Suprapubic skin (tissue), 4 donors: ENCODE data around the gene PIGR. TPM values are rescaled to one million over a fixed set of nuclear protein-coding genes. Genes with fewer than 3 reads are reported as not detected.

ENCODE experiments used
- DNase-seq, 2 donors: peaks; one replicate each; pipeline ENCODE4 v3.0.0-alpha.2; 2019; ENCODE audit warnings: low spot score in 2 of 2
- H3K27ac ChIP-seq: fragments of 200-600 bp; sonication (generic); one replicate; pipeline ENCODE4 v1.5.1; 2019
- H3K27me3 ChIP-seq: fragments of 200-600 bp; sonication (generic); one replicate; pipeline ENCODE4 v1.5.1; 2019
- H3K36me3 ChIP-seq: fragments of 200-600 bp; sonication (generic); one replicate; pipeline ENCODE4 v1.5.1; 2019
- H3K4me1 ChIP-seq: fragments of 200-600 bp; sonication (generic); one replicate; pipeline ENCODE4 v1.5.1; 2019
- H3K4me3 ChIP-seq: fragments of 200-600 bp; sonication (generic); one replicate; pipeline ENCODE4 v1.5.1; 2019; ENCODE audit warnings: mild to moderate bottlenecking
- H3K9me3 ChIP-seq: fragments of 200-600 bp; sonication (generic); one replicate; pipeline ENCODE4 v1.5.1; 2019
- CTCF ChIP-seq, 2 donors: fragments of 200-600 bp in 1 of 2; fragments of 450-650 bp in 1 of 2; sonication (generic) in 1 of 2; IDR thresholded peaks; one replicate each; pipeline ENCODE4 v1.5.1; 2016 to 2019; ENCODE audit warnings: antibody characterized with exemption in 2 of 2, mild to moderate bottlenecking in 1 of 2, moderate library complexity in 1 of 2
- EP300 ChIP-seq: sonication (generic); formaldehyde crosslinking; IDR thresholded peaks from one replicate; pipeline ENCODE4 v1.6.1; 2017; ENCODE audit warnings: antibody characterized with exemption
- POLR2A ChIP-seq, 2 donors: fragments of 450-650 bp; IDR thresholded peaks; one replicate each; pipeline ENCODE4 v1.6.1; 2017; ENCODE audit warnings: antibody characterized with exemption in 2 of 2, mild to moderate bottlenecking in 2 of 2, moderate library complexity in 2 of 2
- POLR2AphosphoS5 ChIP-seq, 3 donors: sonication (generic); formaldehyde crosslinking; IDR thresholded peaks; one replicate each; pipeline ENCODE4 v1.6.1; 2017; ENCODE audit warnings: antibody characterized with exemption in 3 of 3
- WGBS: methylation state at CpG from one replicate; pipeline ENCODE4 v1.1.5; 2018; 5-methylcytosine and 5-hydroxymethylcytosine counted together
- total RNA-seq, 4 donors: library from RNA; depleted of rRNA; stranded (reverse); fragments of >200 nt; gene quantifications; one replicate each; pipeline ENCODE4 v1.1.0, GENCODE V29; 2016

The PIGR gene
- total RNA-seq, 4 donors from 2014 or later, result 0.49 to 6.4 (median 2.3) TPM

GRCh38 chr1:206967096-206967849 is 21.0 kb upstream of the PIGR start:
- 82% methylated on average over 8 of the region's 8 CpGs for WGBS
- no peak overlapping the region for H3K4me3 ChIP-seq
- no peaks in the 10 kb centered on the region for H3K9me3 ChIP-seq
- H3K27me3 ChIP-seq, result peaks cover 5% of the 10 kb centered on the region
- H3K36me3 ChIP-seq, result no peaks in the 10 kb centered on the region
- no peak overlapping the region for H3K27ac ChIP-seq
- H3K4me1 ChIP-seq, result peaks cover 5% of the 10 kb centered on the region
- TF ChIP-seq POLR2A (IDR thresholded peaks at IDR 0.05), result no peak
- TF ChIP-seq EP300, result no peak
- TF ChIP-seq CTCF (IDR thresholded peaks at IDR 0.05), result no peak
- no peak for TF ChIP-seq POLR2AphosphoS5 (IDR thresholded peaks at IDR 0.05)
- no peak for DNase-seq

GRCh38 chr1:206965781-206966180 is 19.5 kb upstream of the PIGR start:
- peaks cover 5% of the 10 kb centered on the region for H3K27me3 ChIP-seq
- no peak for DNase-seq
- no peaks in the 10 kb centered on the region for H3K36me3 ChIP-seq
- no peak overlapping the region for H3K27ac ChIP-seq
- WGBS, result 83% methylated on average over 2 of the region's 2 CpGs
- H3K4me3 ChIP-seq, result no peak overlapping the region
- TF ChIP-seq CTCF (IDR thresholded peaks at IDR 0.05) (no peak), POLR2AphosphoS5 (IDR thresholded peaks at IDR 0.05) (no peak), EP300 (no peak), POLR2A (IDR thresholded peaks at IDR 0.05) (no peak)
- H3K4me1 ChIP-seq, result peaks cover 11% of the 10 kb centered on the region
- no peaks in the 10 kb centered on the region for H3K9me3 ChIP-seq

- H3K9me3 ChIP-seq, result no peaks in the 10 kb centered on the region
- DNase-seq, result no peak
- H3K36me3 ChIP-seq, result no peaks in the 10 kb centered on the region
- H3K27me3 ChIP-seq, result no peaks in the 10 kb centered on the region
- no peak overlapping the region for H3K4me3 ChIP-seq
- WGBS, result 100% methylated on average over 1 of the region's 1 CpG
- peaks cover 7% of the 10 kb centered on the region for H3K4me1 ChIP-seq
- H3K27ac ChIP-seq, result no peak overlapping the region
- TF ChIP-seq POLR2AphosphoS5 (IDR thresholded peaks at IDR 0.05) (no peak), EP300 (no peak), POLR2A (IDR thresholded peaks at IDR 0.05) (no peak), CTCF (IDR thresholded peaks at IDR 0.05) (no peak)
Observed at GRCh38 chr1:206963740-206964139, 17.5 kb upstream of the PIGR start.

GRCh38 chr1:206963119-206963712 is 16.9 kb upstream of the PIGR start:
- Histone ChIP-seq H3K4me3 (no peak overlapping the region), H3K36me3 (no peaks in the 10 kb centered on the region), H3K27me3 (no peaks in the 10 kb centered on the region), H3K27ac (no peak overlapping the region), H3K9me3 (no peaks in the 10 kb centered on the region), H3K4me1 (peaks cover 7% of the 10 kb centered on the region)
- WGBS, result 81% methylated on average over 5 of the region's 5 CpGs
- no peak for TF ChIP-seq POLR2A (IDR thresholded peaks at IDR 0.05)
- no peak for TF ChIP-seq POLR2AphosphoS5 (IDR thresholded peaks at IDR 0.05)
- no peak for TF ChIP-seq CTCF (IDR thresholded peaks at IDR 0.05)
- TF ChIP-seq EP300, result no peak
- DNase-seq, result no peak

- DNase-seq, result no peak
- H3K4me3 ChIP-seq, result no peak overlapping the region
- TF ChIP-seq POLR2AphosphoS5 (IDR thresholded peaks at IDR 0.05), result no peak
- TF ChIP-seq POLR2A (IDR thresholded peaks at IDR 0.05), result no peak
- no peak for TF ChIP-seq EP300
- TF ChIP-seq CTCF (IDR thresholded peaks at IDR 0.05), result no peak
- H3K36me3 ChIP-seq, result no peaks in the 10 kb centered on the region
- peaks cover 7% of the 10 kb centered on the region for H3K4me1 ChIP-seq
- no peak overlapping the region for H3K27ac ChIP-seq
- WGBS, result 90% methylated on average over 7 of the region's 7 CpGs
- H3K9me3 ChIP-seq, result no peaks in the 10 kb centered on the region
- no peaks in the 10 kb centered on the region for H3K27me3 ChIP-seq
Observed at GRCh38 chr1:206962272-206962671, 16.0 kb upstream of the PIGR start.
